Measurements from ENCODE around the gene SLC22A4.

GRCh38 chr5:132322266-132322665, 28.1 kb downstream of the SLC22A4 start:
- TF ChIP-seq EZH2 (IDR thresholded peaks at IDR 0.05; ENCODE audit: insufficient read depth, poor library complexity, severe bottlenecking) (no peak), EZH2phosphoT487 (IDR thresholded peaks at IDR 0.05; ENCODE audit: insufficient read depth, low read depth) (no peak)

Data from GM23248 (cell line).